Liver (tissue), 9 donors: ENCODE data around the gene DIS3L2. TPM values are rescaled to one million over a fixed set of nuclear protein-coding genes. Genes with fewer than 3 reads are reported as not detected.

ENCODE experiments used
- DNase-seq: peaks from one replicate; pipeline ENCODE4 v3.0.0-alpha.2; 2017; ENCODE audit warnings: low spot score
- H3K27ac ChIP-seq, 2 donors: one replicate each; pipeline ENCODE4 v1.7.0; 2013; ENCODE audit warnings: inconsistent platforms in 2 of 2, low read length in 2 of 2, control low read depth in 1 of 2, low read depth in 1 of 2, mild to moderate bottlenecking in 1 of 2
- H3K27me3 ChIP-seq, 4 donors: one replicate each; pipeline versions ENCODE4 v1.6.1 to v1.7.0; 2013; ENCODE audit warnings: low read length in 3 of 4, inconsistent platforms in 1 of 4, mild to moderate bottlenecking in 1 of 4, moderate library complexity in 1 of 4; ENCODE audit not compliant: control insufficient read depth in 4 of 4, insufficient read depth in 4 of 4
- H3K36me3 ChIP-seq, 4 donors: one replicate each; pipeline versions ENCODE4 v1.6.1 to v1.7.0; 2013; ENCODE audit warnings: low read length in 3 of 4, mild to moderate bottlenecking in 3 of 4, low read depth in 1 of 4, moderate library complexity in 1 of 4; ENCODE audit not compliant: control insufficient read depth in 4 of 4, insufficient read depth in 3 of 4
- H3K4me1 ChIP-seq, 4 donors: one replicate each; pipeline versions ENCODE4 v1.6.1 to v1.7.0; 2013; ENCODE audit warnings: low read length in 3 of 4, mild to moderate bottlenecking in 3 of 4, moderate library complexity in 1 of 4; ENCODE audit not compliant: control insufficient read depth in 4 of 4, insufficient read depth in 4 of 4
- H3K4me3 ChIP-seq, 3 donors: one replicate each; pipeline versions ENCODE4 v1.6.1 to v1.7.0; 2013; ENCODE audit warnings: low read length in 3 of 3, control low read depth in 1 of 3, low read depth in 1 of 3, mild to moderate bottlenecking in 1 of 3
- H3K9ac ChIP-seq, 2 donors: one replicate each; pipeline ENCODE4 v1.7.0; 2013; ENCODE audit warnings: low read length in 2 of 2, mild to moderate bottlenecking in 2 of 2, moderate library complexity in 2 of 2, control low read depth in 1 of 2, low read depth in 1 of 2
- H3K9me3 ChIP-seq, 4 donors: one replicate each; pipeline versions ENCODE4 v1.6.1 to v1.7.0; 2013; ENCODE audit warnings: low read length in 3 of 4; ENCODE audit not compliant: control insufficient read depth in 4 of 4
- EGR1 ChIP-seq, 2 donors: IDR thresholded peaks; 2 replicates each; pipeline ENCODE4 v1.6.1; 2016 to 2018; ENCODE audit warnings: antibody characterized with exemption in 2 of 2, low read depth in 2 of 2
- FOXA2 ChIP-seq: IDR thresholded peaks from 2 replicates; pipeline ENCODE4 v1.6.1; 2016; ENCODE audit warnings: antibody characterized with exemption
- GABPA ChIP-seq, 2 donors: IDR thresholded peaks in 1 of 2; conservative IDR thresholded peaks in 1 of 2; 2 replicates each; pipeline ENCODE4 v1.6.1; 2016; ENCODE audit warnings: antibody characterized with exemption in 2 of 2, mild to moderate bottlenecking in 1 of 2, moderate library complexity in 1 of 2
- HNF4G ChIP-seq: IDR thresholded peaks from 2 replicates; pipeline ENCODE4 v1.6.1; 2016; ENCODE audit warnings: antibody characterized with exemption
- JUND ChIP-seq, 2 donors: IDR thresholded peaks; 2 replicates each; pipeline ENCODE4 v1.6.1; 2016; ENCODE audit warnings: antibody characterized with exemption in 2 of 2
- RXRA ChIP-seq, 2 donors: IDR thresholded peaks; 2 replicates each; pipeline ENCODE4 v1.6.1; 2017 to 2018; ENCODE audit warnings: antibody characterized with exemption in 2 of 2, mild to moderate bottlenecking in 1 of 2
- YY1 ChIP-seq: IDR thresholded peaks from 2 replicates; pipeline ENCODE4 v1.6.1; 2016; ENCODE audit warnings: antibody characterized with exemption, mild to moderate bottlenecking
- WGBS: extraction: QIAGEN DNeasy Blood & Tissue Kit; methylation state at CpG from one replicate; pipeline ENCODE4 v1.1.7; 2013; 5-methylcytosine and 5-hydroxymethylcytosine counted together
- polyA plus RNA-seq, 2 donors: library from polyadenylated mRNA; stranded (reverse) in 1 of 2; unstranded in 1 of 2; fragments of 200-250 nt in 1 of 2; fragments of >200 nt in 1 of 2; fragmentation: Nextera tagmentation in 1 of 2; extraction: Ambion mirVana in 1 of 2; gene quantifications; one replicate each; pipeline versions ENCODE4 v1.2.1 to v1.2.3, GENCODE V29; 2013 to 2015
- total RNA-seq, 2 donors: library from RNA; depleted of rRNA; stranded (reverse); fragments of >200 nt; gene quantifications; one replicate each; pipeline ENCODE4 v1.2.3, GENCODE V29; 2014
- TF ChIP-seq, protein P1 (sequence below): IDR thresholded peaks from 2 replicates; pipeline ENCODE4 v1.6.1; 2016; ENCODE audit warnings: antibody characterized with exemption
- TF ChIP-seq, protein P2 (sequence below): IDR thresholded peaks from 2 replicates; pipeline ENCODE4 v1.6.1; 2016; ENCODE audit warnings: antibody characterized with exemption
- TF ChIP-seq, protein P3 (sequence below): fragments of 150-350 bp; IDR thresholded peaks from 2 replicates; pipeline ENCODE4 v1.5.1; 2017; ENCODE audit warnings: improper control_type of control experiment, low read depth, low read length; ENCODE audit not compliant: missing input control
- donor health status: healthy.
- donor health status: healthy.
- donor health status: healthy.
- donor health status: healthy.
- donor health status: healthy.

Gene DIS3L2
- total and polyA plus RNA-seq, 4 donors, result 5.7 to 21.5 (median 8.8) TPM

DNA sequence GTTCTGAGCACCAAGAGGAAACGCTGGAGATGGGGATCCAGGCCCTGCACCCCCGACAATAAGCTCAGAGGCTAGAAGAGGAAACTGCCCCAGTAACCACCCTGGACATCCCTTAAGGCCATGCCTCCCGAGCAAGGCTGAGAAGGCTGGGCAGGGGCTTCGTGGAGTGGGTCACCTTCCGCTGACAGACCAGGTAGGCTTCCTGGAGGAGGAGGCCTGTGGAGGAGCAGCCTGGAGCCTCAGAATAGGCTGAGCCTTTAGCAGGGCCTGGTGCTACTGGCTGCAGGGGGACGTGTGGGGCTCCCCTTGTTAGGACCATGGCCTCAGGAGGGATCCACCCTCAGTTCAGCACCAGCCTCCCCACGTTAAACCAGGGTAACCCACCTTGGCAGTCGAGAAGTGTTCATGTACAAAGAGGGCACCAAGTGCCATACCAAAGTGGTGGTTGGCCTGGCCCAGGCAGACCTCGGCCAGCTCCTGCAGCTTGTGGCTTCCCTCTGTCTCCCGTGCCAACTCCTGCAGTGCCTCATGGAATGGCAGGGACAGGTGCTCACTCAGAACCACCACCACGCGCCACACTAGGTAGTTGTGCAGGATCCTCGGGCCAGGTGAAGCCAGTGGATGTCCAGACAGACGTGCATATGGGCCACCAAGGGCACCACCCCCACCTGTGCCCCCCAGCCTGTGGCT lies 388.6 kb downstream of the DIS3L2 start (continued):
- TF ChIP-seq JUND (IDR thresholded peaks at IDR 0.05), result no peak

DNA sequence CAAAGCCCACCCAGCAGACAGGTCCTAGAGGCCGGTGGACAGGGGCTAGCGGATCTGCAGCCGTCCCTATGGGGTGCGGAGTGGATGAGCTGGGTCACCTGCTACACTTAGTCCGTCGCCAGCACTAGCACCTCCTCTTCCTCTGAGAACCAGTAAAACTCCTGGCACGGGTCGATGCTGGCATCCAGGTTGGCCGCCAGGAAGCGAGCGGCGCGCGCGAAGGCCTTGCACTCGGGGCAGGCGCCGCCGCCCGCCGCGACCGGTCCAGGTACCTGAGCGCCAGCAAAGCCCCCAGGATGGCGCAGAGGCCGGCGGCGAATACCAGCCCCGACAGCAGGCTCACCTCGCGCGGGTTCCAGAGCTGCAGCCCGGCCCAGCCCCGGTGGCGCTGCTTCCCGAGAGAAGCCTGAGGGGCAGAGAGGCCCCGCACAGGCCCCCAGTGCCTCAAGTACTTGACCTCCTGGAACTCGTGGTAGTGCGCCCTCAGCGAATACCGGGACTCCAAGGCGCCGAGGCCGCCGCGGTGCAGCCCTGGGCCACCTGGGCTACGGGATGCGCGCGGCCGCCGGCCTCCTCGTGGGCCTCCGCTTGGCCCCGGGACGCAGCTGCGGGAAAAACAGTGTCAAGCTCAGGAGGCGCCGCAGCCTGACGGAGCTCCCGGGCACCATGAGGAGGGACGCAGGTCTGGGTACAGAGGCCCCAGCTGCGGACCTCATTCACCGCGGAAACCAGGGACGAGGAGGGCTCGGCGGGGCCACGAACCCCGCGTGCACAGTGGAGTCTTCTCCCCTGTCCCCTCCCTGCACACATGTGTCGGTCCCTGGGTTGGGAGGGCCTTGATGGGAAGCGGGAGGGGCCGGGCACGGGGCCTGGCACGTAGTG lies 389.5 kb downstream of the DIS3L2 start:
- no peaks in the 10 kb centered on the region for H3K9me3 ChIP-seq
- no peak for DNase-seq
- TF ChIP-seq, protein P1, sequence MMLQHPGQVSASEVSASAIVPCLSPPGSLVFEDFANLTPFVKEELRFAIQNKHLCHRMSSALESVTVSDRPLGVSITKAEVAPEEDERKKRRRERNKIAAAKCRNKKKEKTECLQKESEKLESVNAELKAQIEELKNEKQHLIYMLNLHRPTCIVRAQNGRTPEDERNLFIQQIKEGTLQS, result no peak
- TF ChIP-seq EGR1 (IDR thresholded peaks at IDR 0.05; ENCODE audit: low read depth in 2 of 2) (no peak), HNF4G (no peak), FOXA2 (no peak), RXRA (IDR thresholded peaks at IDR 0.05) (no peak), GABPA (IDR thresholded peaks at IDR 0.05 in 1 of 2, conservative IDR thresholded peaks at IDR 0.05 in 1 of 2) (no peak), JUND (IDR thresholded peaks at IDR 0.05) (no peak)
- TF ChIP-seq, protein P2, sequence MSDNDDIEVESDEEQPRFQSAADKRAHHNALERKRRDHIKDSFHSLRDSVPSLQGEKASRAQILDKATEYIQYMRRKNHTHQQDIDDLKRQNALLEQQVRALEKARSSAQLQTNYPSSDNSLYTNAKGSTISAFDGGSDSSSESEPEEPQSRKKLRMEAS, result no peak
- TF ChIP-seq, protein P3, sequence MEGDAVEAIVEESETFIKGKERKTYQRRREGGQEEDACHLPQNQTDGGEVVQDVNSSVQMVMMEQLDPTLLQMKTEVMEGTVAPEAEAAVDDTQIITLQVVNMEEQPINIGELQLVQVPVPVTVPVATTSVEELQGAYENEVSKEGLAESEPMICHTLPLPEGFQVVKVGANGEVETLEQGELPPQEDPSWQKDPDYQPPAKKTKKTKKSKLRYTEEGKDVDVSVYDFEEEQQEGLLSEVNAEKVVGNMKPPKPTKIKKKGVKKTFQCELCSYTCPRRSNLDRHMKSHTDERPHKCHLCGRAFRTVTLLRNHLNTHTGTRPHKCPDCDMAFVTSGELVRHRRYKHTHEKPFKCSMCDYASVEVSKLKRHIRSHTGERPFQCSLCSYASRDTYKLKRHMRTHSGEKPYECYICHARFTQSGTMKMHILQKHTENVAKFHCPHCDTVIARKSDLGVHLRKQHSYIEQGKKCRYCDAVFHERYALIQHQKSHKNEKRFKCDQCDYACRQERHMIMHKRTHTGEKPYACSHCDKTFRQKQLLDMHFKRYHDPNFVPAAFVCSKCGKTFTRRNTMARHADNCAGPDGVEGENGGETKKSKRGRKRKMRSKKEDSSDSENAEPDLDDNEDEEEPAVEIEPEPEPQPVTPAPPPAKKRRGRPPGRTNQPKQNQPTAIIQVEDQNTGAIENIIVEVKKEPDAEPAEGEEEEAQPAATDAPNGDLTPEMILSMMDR, result no peak
- peaks cover 0 to 3% (median 1%) of the 10 kb centered on the region in 4 donors for H3K4me1 ChIP-seq
- no peak overlapping the region for H3K4me3 ChIP-seq
- 24% methylated on average over 76 of the region's 76 CpGs for WGBS
- H3K9ac ChIP-seq, result no peak overlapping the region
- no peak overlapping the region for H3K27ac ChIP-seq
- H3K36me3 ChIP-seq, result no peaks in the 10 kb centered on the region
- peaks cover 6 to 16% (median 11%) of the 10 kb centered on the region in 4 donors for H3K27me3 ChIP-seq

DNA sequence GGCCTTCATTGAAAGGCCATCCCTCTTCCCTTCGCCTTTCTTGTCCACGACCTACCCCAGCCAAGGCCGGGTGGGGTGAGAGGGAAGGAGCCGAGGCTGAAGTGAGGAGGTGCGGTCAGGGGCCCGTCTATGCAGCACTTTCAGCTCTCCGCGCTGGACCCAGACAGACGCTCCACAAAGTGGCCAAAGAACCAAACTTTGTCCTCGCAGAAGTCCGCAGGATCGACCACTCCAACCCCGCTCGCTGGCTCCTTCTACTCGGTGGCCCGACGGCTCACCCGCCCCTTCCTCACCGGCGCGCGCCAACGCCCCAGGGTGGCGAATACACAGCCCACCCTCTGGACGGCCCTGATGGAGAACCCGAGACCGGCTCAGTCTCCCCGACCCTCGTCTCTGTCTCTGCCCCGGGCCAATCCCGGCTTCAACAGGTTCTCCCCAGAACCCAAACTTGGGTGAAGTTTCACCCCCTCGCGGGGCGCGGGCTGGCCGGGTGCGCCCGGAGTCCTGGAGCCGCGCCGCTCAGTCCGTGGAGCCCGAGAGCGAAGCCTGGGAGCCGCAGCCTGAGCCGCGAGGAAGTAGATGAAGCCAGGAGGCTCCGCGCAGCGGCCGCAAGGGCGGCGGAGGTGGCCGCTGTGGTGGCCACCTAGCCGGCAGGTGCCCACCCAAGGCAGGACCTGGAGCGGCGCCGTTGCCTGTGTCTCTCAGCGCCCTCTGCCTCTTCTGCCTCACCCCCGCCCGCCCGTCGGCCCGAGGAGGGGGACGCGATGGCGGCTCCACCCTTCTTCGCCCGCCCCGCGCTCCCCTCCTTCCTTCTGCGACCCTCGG lies 390.4 kb downstream of the DIS3L2 start:
- no peaks in the 10 kb centered on the region for H3K9me3 ChIP-seq
- H3K4me3 ChIP-seq, result no peak overlapping the region
- peaks cover 0 to 3% (median 1%) of the 10 kb centered on the region in 4 donors for H3K4me1 ChIP-seq
- no peaks in the 10 kb centered on the region for H3K36me3 ChIP-seq
- H3K9ac ChIP-seq, result no peak overlapping the region
- 34% methylated on average over 73 of the region's 73 CpGs for WGBS
- H3K27me3 ChIP-seq, result peaks cover 6 to 16% (median 11%) of the 10 kb centered on the region in 4 donors
- no peak for TF ChIP-seq YY1
- no peak overlapping the region for H3K27ac ChIP-seq
- no peak for DNase-seq
